HG02981 (cell line): ENCODE measurements around the gene DCTPP1.

Experiments used
- ATAC-seq: cut with Tn5 transposase; IDR thresholded peaks from one replicate; pipeline ENCODE4 v1.9.1; 2021; ENCODE audit warnings: mild to moderate bottlenecking, moderate library complexity; ENCODE audit not compliant: unreplicated experiment

Gene DCTPP1

DNA sequence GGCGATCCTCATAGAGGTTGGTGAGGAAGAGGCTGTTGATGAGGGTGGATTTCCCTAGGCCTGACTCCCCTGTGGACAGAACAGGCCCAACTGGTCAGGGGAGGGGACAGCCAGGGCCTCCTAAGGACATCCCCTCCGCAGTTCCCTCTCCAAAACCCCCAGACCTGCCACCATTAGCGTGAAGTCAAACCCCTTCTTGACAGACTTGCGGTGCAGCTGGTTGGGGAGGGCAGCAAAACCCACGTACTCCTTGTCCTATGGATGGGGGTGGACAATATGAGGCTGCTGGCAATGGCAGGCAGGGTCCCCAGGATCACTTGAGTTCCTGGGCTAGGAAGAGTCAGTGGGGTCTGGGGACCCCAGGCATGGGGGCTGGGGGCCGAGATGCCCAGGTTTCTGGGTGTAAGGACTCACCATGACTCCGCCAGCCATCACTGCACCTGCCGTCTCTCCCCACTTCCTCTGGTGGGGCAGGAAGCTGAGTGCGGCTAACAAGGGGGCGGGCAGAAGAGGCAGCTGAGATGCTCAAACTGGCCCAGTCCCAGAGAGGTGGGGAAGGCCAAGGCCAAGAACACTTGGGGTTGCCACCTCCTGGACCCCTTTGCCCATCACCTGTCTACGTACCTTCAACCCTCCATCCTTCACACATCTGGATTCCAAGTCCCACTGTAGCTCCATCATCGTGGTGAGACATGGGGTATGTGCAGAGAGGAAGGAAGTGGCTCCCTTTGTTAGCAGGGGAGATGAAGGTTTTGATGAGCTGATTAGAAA, 47.5 kb downstream of the DCTPP1 start, which contains the start of gene SEPTIN1:
Gene SEPTIN1, minus strand, starts transcription at position 451 of the 771 bp plus-strand sequence. Its CDS starts 19 bp downstream, at position 432.
- ATAC-seq = no peak

GRCh38 chr16:30381291-30382041, 48.4 kb downstream of the DCTPP1 start:
- no peak for ATAC-seq

- ATAC-seq = no peak
Observed at GRCh38 chr16:30380803-30381208, 49.0 kb downstream of the DCTPP1 start.

DNA sequence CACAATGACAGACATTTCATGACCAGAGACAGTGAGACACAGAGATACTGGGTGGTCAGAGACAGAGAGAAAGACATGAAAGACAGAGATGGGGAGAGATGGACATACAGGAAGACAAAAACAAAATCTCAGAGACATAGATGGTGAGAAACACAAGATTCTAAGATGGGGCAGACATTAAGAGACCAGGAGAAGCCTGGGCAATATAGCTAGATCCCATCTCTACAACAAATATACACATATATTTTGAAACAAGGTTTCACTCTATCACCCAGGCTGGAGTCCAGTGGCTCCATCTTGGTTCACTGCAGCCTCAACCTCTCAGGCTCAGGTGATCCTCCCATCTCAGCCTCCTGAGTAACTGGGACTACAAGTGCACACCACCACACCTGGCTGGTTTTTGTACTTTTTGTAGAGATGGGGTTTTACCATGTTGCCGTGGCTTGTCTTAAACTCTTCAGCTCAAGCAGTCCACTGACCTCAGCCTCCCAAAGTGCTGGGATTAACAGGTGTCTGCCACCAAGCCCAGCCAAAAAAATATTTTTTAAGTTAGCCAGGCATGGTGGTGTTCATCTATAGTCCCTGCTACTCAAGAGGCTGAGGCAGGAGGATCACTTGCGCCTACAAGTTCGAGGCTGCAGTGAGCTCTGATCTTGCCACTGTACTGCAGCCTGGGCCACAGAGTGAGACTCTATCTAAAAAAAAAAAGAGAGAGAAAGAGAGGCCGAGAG, 49.6 kb downstream of the DCTPP1 start:
- ATAC-seq = no peak

DNA sequence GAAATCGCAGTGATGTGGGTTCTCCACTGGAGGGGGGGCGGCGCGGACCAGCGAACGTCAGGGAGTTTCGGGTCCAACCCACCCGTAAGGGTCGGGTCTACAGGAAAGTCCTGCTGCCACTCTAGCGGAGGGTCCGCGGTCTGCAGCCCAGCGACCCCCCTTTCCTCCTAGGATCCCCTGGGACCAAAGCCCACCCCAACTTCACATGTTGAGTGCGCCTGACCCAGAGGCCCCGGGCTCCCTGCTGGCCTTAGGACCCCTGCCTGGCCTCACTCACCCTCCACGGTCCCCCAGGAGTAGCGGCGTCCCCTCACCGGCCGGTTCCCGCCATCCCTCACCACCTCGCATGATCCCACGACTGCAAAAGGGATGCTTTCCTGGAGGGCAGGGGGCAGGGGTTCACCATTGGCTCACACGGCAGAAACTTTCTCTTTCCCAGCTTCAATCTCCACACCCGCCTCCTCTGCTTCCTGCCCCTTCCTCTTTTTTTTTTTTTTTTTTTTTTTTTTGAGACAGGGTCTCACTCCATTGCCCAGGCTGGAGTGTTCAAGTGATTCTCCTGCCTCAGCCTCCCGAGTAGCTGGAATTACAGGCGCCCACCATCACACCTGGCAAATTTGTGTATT, 50.6 kb downstream of the DCTPP1 start:
- no peak for ATAC-seq

- ATAC-seq = peak; percentile 79
Observed at GRCh38 chr16:30378236-30379157, 51.3 kb downstream of the DCTPP1 start.

DNA sequence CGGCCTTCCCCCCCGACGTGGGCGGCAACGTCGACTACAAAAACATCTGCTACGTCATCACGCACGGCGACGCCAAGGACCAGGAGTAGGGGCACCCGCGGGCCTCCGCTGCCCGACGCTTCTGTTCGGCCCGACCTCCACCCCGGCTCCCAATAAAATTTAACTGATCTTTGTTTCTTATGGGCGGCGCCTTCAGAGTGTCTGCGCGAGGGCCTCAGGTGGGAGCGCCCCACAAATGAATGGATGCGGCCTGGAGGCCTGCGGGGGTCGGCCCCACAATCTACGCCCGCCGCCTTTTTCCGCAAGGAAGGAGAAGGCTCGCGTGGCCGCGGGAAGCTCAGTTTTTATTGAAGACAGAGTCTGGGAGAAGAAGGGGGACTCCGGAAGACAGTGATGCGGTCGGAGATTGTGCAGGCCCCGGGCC, 52.0 kb downstream of the DCTPP1 start:
- ATAC-seq = peak; percentile 33

DNA sequence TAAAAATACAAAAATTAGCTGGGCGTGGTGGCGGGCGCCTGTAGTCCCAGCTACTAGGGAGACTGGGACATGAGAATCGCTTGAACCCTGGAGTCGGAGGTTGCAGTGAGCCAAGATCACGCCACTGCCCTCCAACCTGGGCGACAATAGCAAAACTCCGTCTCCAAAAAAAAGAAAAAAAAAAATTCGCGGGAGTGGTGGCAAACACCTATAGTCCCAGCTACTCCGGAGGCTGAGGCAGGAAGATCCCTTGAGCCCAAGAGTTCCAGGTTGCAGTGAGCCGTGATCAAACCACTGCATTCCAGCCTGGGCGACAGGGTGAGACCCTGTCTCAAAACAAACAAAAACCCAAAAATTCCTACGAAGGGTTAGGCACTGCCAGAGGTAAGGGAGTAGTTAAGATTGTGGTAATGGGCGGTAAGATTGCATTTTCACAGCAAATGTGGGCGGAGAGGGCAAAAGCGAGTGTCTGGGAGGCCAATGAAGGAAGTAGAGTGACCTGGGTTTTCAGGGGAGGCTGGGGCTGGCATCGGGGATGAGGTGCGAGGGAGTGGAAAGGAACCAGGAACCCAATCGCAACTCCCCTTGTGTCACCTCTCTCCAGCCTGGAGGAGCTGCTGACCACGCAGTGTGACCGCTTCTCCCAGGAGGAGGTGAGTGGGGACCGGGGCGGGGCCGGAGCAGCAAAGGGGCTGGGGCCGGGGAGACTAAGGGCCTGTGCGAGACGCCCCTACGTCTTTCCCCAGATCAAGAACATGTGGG, 52.6 kb downstream of the DCTPP1 start:
- no peak for ATAC-seq

DNA sequence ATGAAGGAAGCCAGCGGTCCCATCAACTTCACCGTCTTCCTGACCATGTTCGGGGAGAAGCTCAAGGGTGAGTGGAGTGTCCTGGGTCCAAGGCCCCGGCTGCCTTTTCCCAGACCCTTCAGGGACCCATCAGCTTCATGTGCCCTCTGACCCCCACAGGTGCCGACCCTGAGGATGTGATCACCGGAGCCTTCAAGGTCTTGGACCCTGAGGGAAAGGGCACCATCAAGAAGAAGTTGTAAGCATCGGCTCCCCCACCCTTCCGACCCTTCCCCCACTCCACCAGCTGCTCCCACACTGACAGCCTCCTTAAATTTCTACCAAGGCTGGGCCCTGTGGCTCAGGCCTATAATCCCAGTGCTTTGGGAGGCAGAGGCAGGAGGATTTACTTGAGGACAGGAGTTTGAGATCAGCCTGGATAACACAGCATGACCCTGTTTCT, 53.3 kb downstream of the DCTPP1 start:
- ATAC-seq = no peak

DNA sequence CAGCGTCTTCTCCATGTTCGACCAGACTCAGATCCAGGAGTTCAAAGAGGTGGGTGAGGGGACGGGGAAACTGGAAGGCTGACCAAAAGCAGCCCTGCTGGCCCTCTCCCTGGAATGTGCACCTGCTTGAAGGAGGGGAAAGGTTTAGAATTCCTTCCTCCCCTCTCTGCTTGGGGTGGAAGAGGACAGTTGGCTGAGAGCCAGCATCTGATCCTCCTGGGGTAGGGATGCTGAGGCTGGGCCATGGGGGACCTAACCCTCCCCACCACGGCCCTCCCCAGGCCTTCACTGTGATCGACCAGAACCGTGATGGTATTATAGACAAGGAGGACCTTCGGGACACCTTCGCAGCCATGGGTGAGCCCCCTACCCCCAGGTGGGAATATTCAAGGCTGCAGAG, 54.0 kb downstream of the DCTPP1 start:
- no peak for ATAC-seq

- ATAC-seq = no peak
Observed at GRCh38 chr16:30374538-30374937, 55.3 kb downstream of the DCTPP1 start, which contains the start of gene MYL11. Gene MYL11, plus strand, starts transcription at chr16:30374802. Its CDS starts 56 bp downstream, at chr16:30374858.
